Liver (tissue), 9 donors: Measurements from ENCODE around the gene BASP1. TPM values are rescaled to one million over a fixed set of nuclear protein-coding genes. Genes with fewer than 3 reads are reported as not detected.

ENCODE experiments used
- DNase-seq: peaks from one replicate; pipeline ENCODE4 v3.0.0-alpha.2; 2017; ENCODE audit warnings: low spot score
- H3K27ac ChIP-seq, 2 donors: one replicate each; pipeline ENCODE4 v1.7.0; 2013; ENCODE audit warnings: inconsistent platforms in 2 of 2, low read length in 2 of 2, control low read depth in 1 of 2, low read depth in 1 of 2, mild to moderate bottlenecking in 1 of 2
- H3K27me3 ChIP-seq, 4 donors: one replicate each; pipeline versions ENCODE4 v1.6.1 to v1.7.0; 2013; ENCODE audit warnings: low read length in 3 of 4, inconsistent platforms in 1 of 4, mild to moderate bottlenecking in 1 of 4, moderate library complexity in 1 of 4; ENCODE audit not compliant: control insufficient read depth in 4 of 4, insufficient read depth in 4 of 4
- H3K36me3 ChIP-seq, 4 donors: one replicate each; pipeline versions ENCODE4 v1.6.1 to v1.7.0; 2013; ENCODE audit warnings: low read length in 3 of 4, mild to moderate bottlenecking in 3 of 4, low read depth in 1 of 4, moderate library complexity in 1 of 4; ENCODE audit not compliant: control insufficient read depth in 4 of 4, insufficient read depth in 3 of 4
- H3K4me1 ChIP-seq, 4 donors: one replicate each; pipeline versions ENCODE4 v1.6.1 to v1.7.0; 2013; ENCODE audit warnings: low read length in 3 of 4, mild to moderate bottlenecking in 3 of 4, moderate library complexity in 1 of 4; ENCODE audit not compliant: control insufficient read depth in 4 of 4, insufficient read depth in 4 of 4
- H3K4me3 ChIP-seq, 3 donors: one replicate each; pipeline versions ENCODE4 v1.6.1 to v1.7.0; 2013; ENCODE audit warnings: low read length in 3 of 3, control low read depth in 1 of 3, low read depth in 1 of 3, mild to moderate bottlenecking in 1 of 3
- H3K9ac ChIP-seq, 2 donors: one replicate each; pipeline ENCODE4 v1.7.0; 2013; ENCODE audit warnings: low read length in 2 of 2, mild to moderate bottlenecking in 2 of 2, moderate library complexity in 2 of 2, control low read depth in 1 of 2, low read depth in 1 of 2
- H3K9me3 ChIP-seq, 4 donors: one replicate each; pipeline versions ENCODE4 v1.6.1 to v1.7.0; 2013; ENCODE audit warnings: low read length in 3 of 4; ENCODE audit not compliant: control insufficient read depth in 4 of 4
- ATF3 ChIP-seq: IDR thresholded peaks from 2 replicates; pipeline ENCODE4 v1.6.1; 2016; ENCODE audit warnings: antibody characterized with exemption
- EGR1 ChIP-seq, 2 donors: IDR thresholded peaks; 2 replicates each; pipeline ENCODE4 v1.6.1; 2016 to 2018; ENCODE audit warnings: antibody characterized with exemption in 2 of 2, low read depth in 2 of 2
- FOXA2 ChIP-seq: IDR thresholded peaks from 2 replicates; pipeline ENCODE4 v1.6.1; 2016; ENCODE audit warnings: antibody characterized with exemption
- HNF4A ChIP-seq, 2 donors: conservative IDR thresholded peaks; 2 replicates each; pipeline ENCODE4 v1.6.1; 2016; ENCODE audit warnings: antibody characterized with exemption in 2 of 2, mild to moderate bottlenecking in 2 of 2
- JUND ChIP-seq, 2 donors: IDR thresholded peaks; 2 replicates each; pipeline ENCODE4 v1.6.1; 2016; ENCODE audit warnings: antibody characterized with exemption in 2 of 2
- NR2F2 ChIP-seq: IDR thresholded peaks from 2 replicates; pipeline ENCODE4 v1.6.1; 2016; ENCODE audit warnings: antibody characterized with exemption
- RAD21 ChIP-seq, 2 donors: IDR thresholded peaks; 2 replicates each; pipeline ENCODE4 v1.6.1; 2016; ENCODE audit warnings: antibody characterized with exemption in 2 of 2, mild to moderate bottlenecking in 2 of 2
- REST ChIP-seq: IDR thresholded peaks from 2 replicates; pipeline ENCODE4 v1.6.1; 2016; ENCODE audit warnings: antibody characterized with exemption, mild to moderate bottlenecking
- RXRA ChIP-seq, 2 donors: IDR thresholded peaks; 2 replicates each; pipeline ENCODE4 v1.6.1; 2017 to 2018; ENCODE audit warnings: antibody characterized with exemption in 2 of 2, mild to moderate bottlenecking in 1 of 2
- SP1 ChIP-seq: IDR thresholded peaks from 2 replicates; pipeline ENCODE4 v1.6.1; 2018; ENCODE audit warnings: antibody characterized with exemption, mild to moderate bottlenecking
- TAF1 ChIP-seq: conservative IDR thresholded peaks from 2 replicates; pipeline ENCODE4 v1.6.1; 2016; ENCODE audit warnings: antibody characterized with exemption, mild to moderate bottlenecking
- YY1 ChIP-seq: IDR thresholded peaks from 2 replicates; pipeline ENCODE4 v1.6.1; 2016; ENCODE audit warnings: antibody characterized with exemption, mild to moderate bottlenecking
- WGBS: extraction: QIAGEN DNeasy Blood & Tissue Kit; methylation state at CpG from one replicate; pipeline ENCODE4 v1.1.7; 2013; 5-methylcytosine and 5-hydroxymethylcytosine counted together
- polyA plus RNA-seq, 2 donors: library from polyadenylated mRNA; stranded (reverse) in 1 of 2; unstranded in 1 of 2; fragments of 200-250 nt in 1 of 2; fragments of >200 nt in 1 of 2; fragmentation: Nextera tagmentation in 1 of 2; extraction: Ambion mirVana in 1 of 2; gene quantifications; one replicate each; pipeline versions ENCODE4 v1.2.1 to v1.2.3, GENCODE V29; 2013 to 2015
- total RNA-seq, 2 donors: library from RNA; depleted of rRNA; stranded (reverse); fragments of >200 nt; gene quantifications; one replicate each; pipeline ENCODE4 v1.2.3, GENCODE V29; 2014
- TF ChIP-seq, protein P1 (sequence below): IDR thresholded peaks from 2 replicates; pipeline ENCODE4 v1.6.1; 2016; ENCODE audit warnings: antibody characterized with exemption
- donor health status: healthy.
- donor health status: healthy.
- donor health status: healthy.
- donor health status: healthy.
- donor health status: healthy.

BASP1 gene
- total and polyA plus RNA-seq, 4 donors = 1.2 to 17.0 (median 5.4) TPM

GRCh38 chr5:17230191-17230590, 12.8 kb downstream of the BASP1 start:
- no peaks in the 10 kb centered on the region for H3K4me1 ChIP-seq
- no peak for DNase-seq
- no peak overlapping the region for H3K9ac ChIP-seq
- TF ChIP-seq SP1 (no peak), HNF4A (conservative IDR thresholded peaks at IDR 0.05) (no peak), REST (no peak), JUND (IDR thresholded peaks at IDR 0.05) (no peak), FOXA2 (no peak), NR2F2 (no peak), RXRA (IDR thresholded peaks at IDR 0.05) (no peak), ATF3 (no peak), YY1 (no peak), TAF1 (no peak), EGR1 (IDR thresholded peaks at IDR 0.05; ENCODE audit: low read depth in 2 of 2) (no peak)
- TF ChIP-seq, protein P1, sequence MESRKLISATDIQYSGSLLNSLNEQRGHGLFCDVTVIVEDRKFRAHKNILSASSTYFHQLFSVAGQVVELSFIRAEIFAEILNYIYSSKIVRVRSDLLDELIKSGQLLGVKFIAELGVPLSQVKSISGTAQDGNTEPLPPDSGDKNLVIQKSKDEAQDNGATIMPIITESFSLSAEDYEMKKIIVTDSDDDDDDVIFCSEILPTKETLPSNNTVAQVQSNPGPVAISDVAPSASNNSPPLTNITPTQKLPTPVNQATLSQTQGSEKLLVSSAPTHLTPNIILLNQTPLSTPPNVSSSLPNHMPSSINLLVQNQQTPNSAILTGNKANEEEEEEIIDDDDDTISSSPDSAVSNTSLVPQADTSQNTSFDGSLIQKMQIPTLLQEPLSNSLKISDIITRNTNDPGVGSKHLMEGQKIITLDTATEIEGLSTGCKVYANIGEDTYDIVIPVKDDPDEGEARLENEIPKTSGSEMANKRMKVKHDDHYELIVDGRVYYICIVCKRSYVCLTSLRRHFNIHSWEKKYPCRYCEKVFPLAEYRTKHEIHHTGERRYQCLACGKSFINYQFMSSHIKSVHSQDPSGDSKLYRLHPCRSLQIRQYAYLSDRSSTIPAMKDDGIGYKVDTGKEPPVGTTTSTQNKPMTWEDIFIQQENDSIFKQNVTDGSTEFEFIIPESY = no peak
- H3K36me3 ChIP-seq = no peaks in the 10 kb centered on the region
- 89% methylated on average over 3 of the region's 3 CpGs for WGBS
- no peak overlapping the region for H3K4me3 ChIP-seq
- no peaks in the 10 kb centered on the region for H3K9me3 ChIP-seq
- H3K27me3 ChIP-seq = peaks cover 0 to 5% (median 2%) of the 10 kb centered on the region in 4 donors
- H3K27ac ChIP-seq = no peak overlapping the region

GRCh38 chr5:17230808-17231525, 13.5 kb downstream of the BASP1 start:
- DNase-seq = no peak
- TF ChIP-seq HNF4A (conservative IDR thresholded peaks at IDR 0.05) = no peak
- TF ChIP-seq FOXA2 = no peak
- no peak for TF ChIP-seq RAD21 (IDR thresholded peaks at IDR 0.05)
- no peak for TF ChIP-seq REST
- no peaks in the 10 kb centered on the region for H3K4me1 ChIP-seq
- no peak overlapping the region for H3K4me3 ChIP-seq
- no peak overlapping the region for H3K9ac ChIP-seq
- no peak overlapping the region for H3K27ac ChIP-seq
- WGBS = 86% methylated on average over 10 of the region's 10 CpGs
- H3K36me3 ChIP-seq = no peaks in the 10 kb centered on the region
- no peaks in the 10 kb centered on the region for H3K9me3 ChIP-seq
- H3K27me3 ChIP-seq = peaks cover 0 to 5% (median 0%) of the 10 kb centered on the region in 4 donors
